OCI-LY3 (cell line): ENCODE data around the gene LRRC4C.

ENCODE experiments used
- H2AFZ ChIP-seq: fragments of 200-600, 300-600 bp; shearing (Covaris generic); 2 replicates; pipeline ENCODE4 v1.6.0; 2014; ENCODE audit warnings: antibody characterized with exemption, low read depth, low read length
- H3K27ac ChIP-seq: fragments of 200-600, 300-600 bp; sonication (generic); 2 replicates; pipeline ENCODE4 v1.5.1; 2014; ENCODE audit warnings: mild to moderate bottlenecking, low read length, moderate library complexity, mixed read lengths
- H3K27me3 ChIP-seq: fragments of 200-600, 300-600 bp; sonication (generic); 2 replicates; pipeline ENCODE4 v1.6.1; 2014; ENCODE audit warnings: low read depth, low read length, mixed read lengths
- H3K36me3 ChIP-seq: fragments of 200-600, 300-600 bp; sonication (generic); replicated peaks from 2 replicates; pipeline ENCODE3; 2014; ENCODE audit warnings: low read depth, low read length, mixed read lengths
- H3K4me1 ChIP-seq: fragments of 300-600, 200-600 bp; sonication (generic); 2 replicates; pipeline ENCODE4 v1.6.1; 2014; ENCODE audit warnings: low read length, mixed read lengths
- H3K4me2 ChIP-seq: fragments of 200-600, 300-600 bp; sonication (generic); 2 replicates; pipeline ENCODE4 v1.6.1; 2014; ENCODE audit warnings: low read length, mixed read lengths
- H3K4me3 ChIP-seq: fragments of 300-600, 200-600 bp; sonication (generic); 2 replicates; pipeline ENCODE4 v1.5.1; 2014; ENCODE audit warnings: antibody characterized with exemption, mild to moderate bottlenecking, low read length, moderate library complexity
- H3K79me2 ChIP-seq: fragments of 300-600, 200-600 bp; shearing (Covaris generic); 2 replicates; pipeline ENCODE4 v1.6.1; 2014; ENCODE audit warnings: mild to moderate bottlenecking, low read length, mixed read lengths
- H3K9ac ChIP-seq: fragments of 300-600, 200-600 bp; shearing (Covaris generic); 2 replicates; pipeline ENCODE4 v1.6.0; 2014; ENCODE audit warnings: mild to moderate bottlenecking, low read length, moderate library complexity
- H3K9me3 ChIP-seq: fragments of 200-600, 300-600 bp; shearing (Covaris generic); 2 replicates; pipeline ENCODE4 v1.6.1; 2014; ENCODE audit warnings: low read length, mixed read lengths; ENCODE audit not compliant: insufficient read depth
- H4K20me1 ChIP-seq: fragments of 200-600, 300-600 bp; sonication (generic); 2 replicates; pipeline ENCODE4 v1.6.1; 2016; ENCODE audit warnings: low read length, mixed read lengths; ENCODE audit not compliant: insufficient read depth
- CTCF ChIP-seq: fragments of 200-600, 300-600 bp; sonication (generic); IDR thresholded peaks from 2 replicates; pipeline ENCODE4 v1.5.1; 2014; ENCODE audit warnings: antibody characterized with exemption, low read length, low read depth
- EZH2phosphoT487 ChIP-seq: fragments of 200-600 bp; shearing (Covaris generic); IDR thresholded peaks from 2 replicates; pipeline ENCODE4 v1.6.1; 2018; ENCODE audit warnings: antibody characterized with exemption, mixed run types, low read depth

The LRRC4C gene

GRCh38 chr11:40686765-40687164 lies 772.7 kb downstream of the LRRC4C start:
- Histone ChIP-seq H3K4me1 (no peaks in the 10 kb centered on the region), H3K27me3 (no peaks in the 10 kb centered on the region), H3K4me3 (no peak overlapping the region), H2AFZ (no peak overlapping the region), H3K79me2 (no peaks in the 10 kb centered on the region), H3K9me3 (no peaks in the 10 kb centered on the region), H3K4me2 (no peak overlapping the region), H3K9ac (no peak overlapping the region), H3K36me3 (no peaks in the 10 kb centered on the region), H4K20me1 (no peaks in the 10 kb centered on the region), H3K27ac (no peak overlapping the region)
- TF ChIP-seq CTCF (no peak), EZH2phosphoT487 (no peak)

DNA sequence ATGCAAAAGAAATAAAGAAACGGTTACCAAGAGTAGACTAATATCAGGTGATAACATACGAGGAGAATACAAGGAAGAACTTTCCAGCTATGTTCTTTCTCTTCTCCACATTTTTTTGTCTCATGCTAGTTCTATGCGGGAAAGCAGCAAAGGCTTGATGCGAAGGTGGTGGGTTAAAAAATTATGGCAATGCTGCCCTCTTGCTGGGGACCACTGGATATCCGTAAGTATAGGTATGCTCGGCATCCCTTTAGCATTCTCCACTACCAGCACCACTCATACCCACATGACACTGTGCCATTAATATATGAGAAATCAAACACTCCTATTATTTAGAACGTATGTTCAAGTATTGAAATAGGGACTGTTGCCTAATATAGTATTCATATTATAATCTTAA lies 776.4 kb downstream of the LRRC4C start:
- Histone ChIP-seq H4K20me1 (no peaks in the 10 kb centered on the region), H3K27ac (no peak overlapping the region), H3K27me3 (no peaks in the 10 kb centered on the region), H2AFZ (no peak overlapping the region), H3K9ac (no peak overlapping the region), H3K4me2 (no peak overlapping the region), H3K79me2 (no peaks in the 10 kb centered on the region), H3K4me3 (no peak overlapping the region), H3K9me3 (no peaks in the 10 kb centered on the region), H3K4me1 (no peaks in the 10 kb centered on the region), H3K36me3 (no peaks in the 10 kb centered on the region)
- TF ChIP-seq CTCF (no peak), EZH2phosphoT487 (no peak)

DNA sequence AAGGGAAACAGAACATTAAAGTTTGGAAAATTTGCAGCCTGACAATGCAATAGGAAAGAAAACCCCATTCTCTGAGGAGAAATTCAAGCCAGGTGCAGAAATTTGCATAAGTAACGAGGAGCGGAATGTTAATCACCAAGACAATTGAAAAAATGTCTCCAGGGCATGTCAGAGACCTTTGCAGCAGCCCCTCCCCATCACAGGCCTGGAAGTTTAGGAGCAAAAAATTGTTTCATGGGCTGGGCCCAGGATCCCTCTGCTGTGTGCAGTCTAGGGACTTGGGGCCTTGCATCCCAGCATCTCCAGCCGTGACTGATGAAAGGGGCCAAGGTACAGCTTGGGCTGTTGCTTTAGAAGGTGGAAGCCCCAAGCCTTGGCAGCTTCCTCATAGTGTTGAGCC lies 780.2 kb downstream of the LRRC4C start:
- Histone ChIP-seq H2AFZ (no peak overlapping the region), H3K27ac (no peak overlapping the region), H3K9me3 (no peaks in the 10 kb centered on the region), H3K4me1 (no peaks in the 10 kb centered on the region), H3K36me3 (no peaks in the 10 kb centered on the region), H3K4me2 (no peak overlapping the region), H3K9ac (no peak overlapping the region), H3K27me3 (no peaks in the 10 kb centered on the region), H4K20me1 (no peaks in the 10 kb centered on the region), H3K79me2 (no peaks in the 10 kb centered on the region), H3K4me3 (no peak overlapping the region)
- TF ChIP-seq CTCF (no peak), EZH2phosphoT487 (no peak)

DNA sequence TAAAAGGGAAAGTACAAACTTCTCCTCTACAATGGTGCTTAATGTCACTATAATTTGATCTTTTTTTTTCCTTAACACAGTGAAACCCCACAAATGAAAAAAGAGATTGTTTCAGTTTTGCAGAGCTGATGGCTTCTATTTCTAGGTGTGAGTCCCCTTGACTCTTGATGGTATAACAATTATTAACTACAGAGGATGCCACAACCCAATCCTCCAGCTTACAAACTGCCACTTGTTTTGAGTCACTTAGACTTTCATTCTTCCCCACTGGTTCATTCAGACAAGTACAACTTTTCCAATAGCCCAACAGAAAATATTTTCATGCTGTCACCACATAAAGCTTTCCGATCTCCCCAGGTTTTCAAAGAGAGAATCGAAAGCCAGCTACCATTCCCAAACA lies 812.2 kb downstream of the LRRC4C start:
- Histone ChIP-seq H3K4me2 (no peak overlapping the region), H3K4me1 (peaks cover 26% of the 10 kb centered on the region), H4K20me1 (no peaks in the 10 kb centered on the region), H3K4me3 (no peak overlapping the region), H3K79me2 (no peaks in the 10 kb centered on the region), H3K27me3 (peaks cover 23% of the 10 kb centered on the region), H3K27ac (no peak overlapping the region), H2AFZ (no peak overlapping the region), H3K36me3 (no peaks in the 10 kb centered on the region), H3K9ac (no peak overlapping the region), H3K9me3 (no peaks in the 10 kb centered on the region)
- TF ChIP-seq CTCF (no peak), EZH2phosphoT487 (no peak)
